Activated CD8-positive, alpha-beta T cell treated with anti-CD3 and anti-CD28 coated beads for 36 hours (primary cell): ENCODE measurements around the gene MDP1. TPM values are rescaled to one million over a fixed set of nuclear protein-coding genes. Genes with fewer than 3 reads are reported as not detected.

Source experiments
- ATAC-seq: fragments of 200-7000 bp; cut with Tn5 transposase; one replicate; pipeline ENCODE4 v1.10.0; 2021; ENCODE audit warnings: mild to moderate bottlenecking, moderate library complexity
- CTCF ChIA-PET: fragments of 350-600 bp; sonication (Branson Sonifier 250); formaldehyde crosslinking; loops from one replicate; lab custom pipeline; 2021; ENCODE audit warnings: antibody characterized with exemption; lab: Charles Lee
- POLR2A ChIA-PET: fragments of 350-600 bp; sonication (Branson Sonifier 250); formaldehyde crosslinking; loops from one replicate; lab custom pipeline; 2021; ENCODE audit warnings: antibody characterized with exemption; lab: Charles Lee
- DNase-seq: peaks from one replicate; pipeline ENCODE4 v3.0.0-alpha.2; 2020
- H3K27ac Mint-ChIP-seq: one replicate; pipeline ENCODE4 v1.8.0; 2021; ENCODE audit warnings: mild to moderate bottlenecking, mixed read lengths
- H3K27me3 Mint-ChIP-seq: one replicate; pipeline ENCODE4 v1.8.0; 2021; ENCODE audit warnings: mixed read lengths
- H3K36me3 Mint-ChIP-seq: one replicate; pipeline ENCODE4 v1.8.0; 2021; ENCODE audit warnings: low read depth, mixed read lengths
- H3K4me1 Mint-ChIP-seq: one replicate; pipeline ENCODE4 v1.8.0; 2021; ENCODE audit warnings: low read depth, mixed read lengths
- H3K4me3 Mint-ChIP-seq: one replicate; pipeline ENCODE4 v1.8.0; 2021; ENCODE audit warnings: mild to moderate bottlenecking, moderate library complexity, mixed read lengths
- H3K9me3 Mint-ChIP-seq: one replicate; pipeline ENCODE4 v1.8.0; 2021; ENCODE audit warnings: mixed read lengths
- CTCF ChIP-seq: fragments of 200-600 bp; IDR thresholded peaks from one replicate; pipeline ENCODE4 v1.8.0; 2022; ENCODE audit warnings: antibody characterized with exemption, mild to moderate bottlenecking
- intact Hi-C: fragments of 100-400 bp; cut with micrococcal nuclease; formaldehyde crosslinking; loops from one replicate; pipeline ENCODE4 v1.10.0; 2022
- total RNA-seq, 2 experiments: library from RNA; stranded (reverse); gene quantifications; one replicate each; pipeline ENCODE4 v1.2.3, GENCODE V29; 2021

The MDP1 gene
- total RNA-seq, 2 experiments from 2014 or later = 11.2 to 11.3 TPM

GRCh38 chr14:24259282-24260025 lies 43.6 kb upstream of the MDP1 start:
- POLR2A ChIA-PET = interaction anchor here (1.0 kb wide), 1 partner anchor 11 kb away, joined by 3 read pairs; no protein-coding TSS in a partner anchor
- CTCF ChIA-PET = interaction anchor here (1.0 to 27.8 kb wide), 2 partner anchors 17 to 41 kb away, joined by 3 to 873 read pairs; partner anchors contain the start of genes CIDEB, DHRS1, LTB4R and LTB4R2
- Mint-ChIP-seq H3K4me1 (no peaks in the 10 kb centered on the region), H3K4me3 (no peak overlapping the region), H3K9me3 (no peaks in the 10 kb centered on the region), H3K36me3 (no peaks in the 10 kb centered on the region), H3K27me3 (no peaks in the 10 kb centered on the region), H3K27ac (no peak overlapping the region)
- no peak for TF ChIP-seq CTCF
- intact Hi-C loops = no loop called here
- DNase-seq = no peak
- no peak for ATAC-seq

GRCh38 chr14:24258548-24259265 lies 42.8 kb upstream of the MDP1 start:
- ATAC-seq (no peak), DNase-seq (no peak)
- TF ChIP-seq CTCF = no peak
- ChIA-PET POLR2A (interaction anchor here (1.0 to 4.4 kb wide), 3 partner anchors 12 to 37 kb away, joined by 3 to 21 read pairs (median 3); partner anchors contain the start of gene RABGGTA), CTCF (interaction anchor here (0.8 to 27.8 kb wide), 5 partner anchors 11 to 42 kb away, joined by 3 to 873 read pairs (median 7); partner anchors contain the start of genes CIDEB, DHRS1, LTB4R and LTB4R2)
- no peaks in the 10 kb centered on the region for H3K36me3 Mint-ChIP-seq
- no peak overlapping the region for H3K4me3 Mint-ChIP-seq
- H3K9me3 Mint-ChIP-seq = no peaks in the 10 kb centered on the region
- H3K27me3 Mint-ChIP-seq = no peaks in the 10 kb centered on the region
- intact Hi-C loops = no loop called here
- H3K4me1 Mint-ChIP-seq = no peaks in the 10 kb centered on the region
- H3K27ac Mint-ChIP-seq = no peak overlapping the region

GRCh38 chr14:24258119-24258518 lies 42.3 kb upstream of the MDP1 start:
- DNase-seq (no peak), ATAC-seq (no peak)
- intact Hi-C loops = no loop called here
- ChIA-PET POLR2A (interaction anchor here (1.0 to 4.4 kb wide), 3 partner anchors 13 to 37 kb away, joined by 3 to 21 read pairs (median 3); partner anchors contain the start of gene RABGGTA), CTCF (interaction anchor here (0.8 to 27.8 kb wide), 4 partner anchors 11 to 43 kb away, joined by 3 to 873 read pairs (median 12); partner anchors contain the start of genes CIDEB, DHRS1, LTB4R and LTB4R2)
- Mint-ChIP-seq H3K36me3 (no peaks in the 10 kb centered on the region), H3K27me3 (no peaks in the 10 kb centered on the region), H3K27ac (no peak overlapping the region), H3K9me3 (no peaks in the 10 kb centered on the region), H3K4me1 (no peaks in the 10 kb centered on the region), H3K4me3 (no peak overlapping the region)
- TF ChIP-seq CTCF = no peak

- Mint-ChIP-seq H3K36me3 (no peaks in the 10 kb centered on the region), H3K9me3 (no peaks in the 10 kb centered on the region), H3K4me1 (no peaks in the 10 kb centered on the region), H3K27ac (no peak overlapping the region), H3K27me3 (no peaks in the 10 kb centered on the region), H3K4me3 (no peak overlapping the region)
- ATAC-seq (no peak), DNase-seq (no peak)
- intact Hi-C loops = no loop called here
- CTCF ChIA-PET = interaction anchor here (3.8 to 27.8 kb wide), 2 partner anchors 14 to 44 kb away, joined by 16 to 873 read pairs; partner anchors contain the start of genes CIDEB, DHRS1, LTB4R and LTB4R2
- POLR2A ChIA-PET = interaction anchor here (0.7 to 4.4 kb wide), 5 partner anchors 10 to 54 kb away, joined by 3 to 21 read pairs (median 3); partner anchors contain the start of gene RABGGTA
- TF ChIP-seq CTCF = no peak
Measured at GRCh38 chr14:24256960-24257359, 41.1 kb upstream of the MDP1 start.
